SH-SY5Y (cell line): ENCODE data around the gene GPC3.

Experiments
- GATA2 ChIP-seq: IDR thresholded peaks from 2 replicates; pipeline ENCODE4 v1.6.1; 2011; ENCODE audit warnings: mild to moderate bottlenecking, low read depth, low read length
- GATA3 ChIP-seq: IDR thresholded peaks from 2 replicates; pipeline ENCODE4 v1.6.1; 2011; ENCODE audit warnings: low read depth, mild to moderate bottlenecking, low read length, moderate library complexity

- TF ChIP-seq GATA2 (no peak), GATA3 (no peak)
Measured at GRCh38 chrX:133926099-133926498, 59.3 kb downstream of the GPC3 start.
